ENCODE data around the gene ZBTB7C.

DNA sequence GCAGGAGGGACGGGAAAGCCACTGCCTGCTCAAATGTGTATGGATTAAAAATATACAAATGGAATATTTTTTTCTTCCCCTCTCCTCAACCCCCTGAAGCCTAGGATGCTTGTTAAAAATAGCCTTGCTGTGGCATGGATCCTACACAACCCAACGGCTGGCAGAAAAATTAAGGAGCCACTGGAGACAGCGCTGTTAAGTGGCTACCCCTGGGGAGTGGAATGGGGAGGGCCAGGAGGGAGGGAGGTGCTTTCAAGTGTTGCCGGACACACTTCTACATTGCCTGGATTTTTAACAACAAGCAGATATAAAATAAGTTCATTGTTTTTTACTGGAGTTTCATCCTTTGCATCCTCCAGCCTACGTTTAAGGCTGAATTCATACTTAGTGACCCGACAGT, 66.6 kb downstream of the ZBTB7C start:
- no peak for TF ChIP-seq EGR1 (IDR thresholded peaks at IDR 0.05; ENCODE audit: low read depth in 2 of 2)
- TF ChIP-seq, protein P1, sequence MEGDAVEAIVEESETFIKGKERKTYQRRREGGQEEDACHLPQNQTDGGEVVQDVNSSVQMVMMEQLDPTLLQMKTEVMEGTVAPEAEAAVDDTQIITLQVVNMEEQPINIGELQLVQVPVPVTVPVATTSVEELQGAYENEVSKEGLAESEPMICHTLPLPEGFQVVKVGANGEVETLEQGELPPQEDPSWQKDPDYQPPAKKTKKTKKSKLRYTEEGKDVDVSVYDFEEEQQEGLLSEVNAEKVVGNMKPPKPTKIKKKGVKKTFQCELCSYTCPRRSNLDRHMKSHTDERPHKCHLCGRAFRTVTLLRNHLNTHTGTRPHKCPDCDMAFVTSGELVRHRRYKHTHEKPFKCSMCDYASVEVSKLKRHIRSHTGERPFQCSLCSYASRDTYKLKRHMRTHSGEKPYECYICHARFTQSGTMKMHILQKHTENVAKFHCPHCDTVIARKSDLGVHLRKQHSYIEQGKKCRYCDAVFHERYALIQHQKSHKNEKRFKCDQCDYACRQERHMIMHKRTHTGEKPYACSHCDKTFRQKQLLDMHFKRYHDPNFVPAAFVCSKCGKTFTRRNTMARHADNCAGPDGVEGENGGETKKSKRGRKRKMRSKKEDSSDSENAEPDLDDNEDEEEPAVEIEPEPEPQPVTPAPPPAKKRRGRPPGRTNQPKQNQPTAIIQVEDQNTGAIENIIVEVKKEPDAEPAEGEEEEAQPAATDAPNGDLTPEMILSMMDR (IDR thresholded peaks at IDR 0.05; ENCODE audit: low read depth, low read length, missing input control): no peak

Data from liver (tissue), 3 donors.